ENCODE measurements around the gene AP1B1. TPM values are rescaled to one million over a fixed set of nuclear protein-coding genes. Genes with fewer than 3 reads are reported as not detected.

AP1B1 gene
- total RNA-seq, 4 donors from 2014 or later, result 63.5 to 144 (median 95.4) TPM

DNA sequence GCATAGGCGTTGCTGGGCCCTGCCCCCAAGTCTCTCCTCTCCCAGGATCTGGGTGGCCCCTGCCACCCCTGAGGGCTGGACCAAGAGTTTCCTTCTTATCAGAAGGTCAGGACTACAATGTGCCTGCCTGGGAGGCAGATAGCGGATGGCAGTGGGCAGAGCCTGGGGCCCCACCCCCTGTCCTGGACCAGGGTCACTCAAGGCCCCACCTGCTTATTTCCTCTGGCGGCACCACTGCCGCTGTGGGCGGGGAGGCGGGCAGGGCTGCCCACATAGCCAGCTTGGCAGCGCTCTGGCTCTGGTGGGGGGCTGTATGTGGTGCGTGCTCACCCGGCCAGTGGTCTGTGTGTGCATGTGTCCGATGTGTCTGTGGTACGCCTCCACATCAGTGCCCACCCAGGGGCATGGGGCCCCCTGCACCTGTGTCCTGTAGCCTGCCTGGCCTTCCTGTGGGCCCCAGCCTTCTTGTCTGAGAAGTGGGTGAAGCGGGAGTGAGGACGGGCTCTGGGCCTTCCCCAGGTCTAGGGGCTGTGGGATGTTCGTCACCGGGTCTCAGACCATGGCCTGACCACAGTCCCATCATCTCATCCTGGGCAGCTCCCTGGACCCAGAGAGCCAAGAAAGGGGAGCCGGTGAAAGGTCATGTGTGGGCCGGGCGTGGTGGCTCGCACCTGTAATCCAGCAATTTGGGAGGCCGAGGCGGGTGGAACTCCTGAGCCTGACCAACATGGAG, 78.9 kb downstream of the AP1B1 start:
- peaks cover 62 to 96% (median 69%) of the 10 kb centered on the region in 3 donors for H3K4me1 ChIP-seq

DNA sequence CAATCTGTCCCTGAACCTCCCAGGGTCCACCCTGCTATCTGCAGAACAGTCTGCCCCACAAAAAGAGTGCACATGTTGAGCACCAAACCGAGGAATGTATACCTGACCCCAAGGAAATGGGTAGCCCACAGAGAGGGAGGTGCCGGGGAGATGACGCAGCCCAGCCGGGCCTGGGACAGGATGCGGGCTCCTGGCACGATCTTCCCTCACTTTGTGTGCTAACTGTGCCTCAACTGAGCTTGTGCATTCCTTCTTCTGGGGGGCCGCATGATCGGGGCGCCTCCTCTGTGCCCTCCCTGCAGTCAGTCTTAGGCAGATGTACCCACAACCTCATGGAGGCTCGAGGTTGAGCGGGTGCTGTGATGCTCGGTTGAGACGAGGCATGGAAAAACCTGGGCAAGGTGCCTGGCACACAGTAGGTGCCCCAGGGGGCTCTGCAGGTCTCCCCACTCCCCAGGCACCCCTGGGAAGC, 79.5 kb downstream of the AP1B1 start:
- Histone ChIP-seq H3K4me1 (peaks cover 55 to 89% (median 63%) of the 10 kb centered on the region in 3 donors), H3K27me3 (peaks cover 0 to 14% (median 3%) of the 10 kb centered on the region in 4 donors), H3K4me3 (peak overlapping the region; percentile 69 to 98 (median 74)), H3K36me3 (peaks cover 0 to 9% (median 0%) of the 10 kb centered on the region in 3 donors), H3K9me3 (no peaks in the 10 kb centered on the region), H3K27ac (peak overlapping the region; percentile 88 to 96 (median 90))
- no peak for DNase-seq
- 13% methylated on average over 6 of the region's 13 CpGs; no CpG with 5 or more reads in 1 of the 2 donors for WGBS, 2 donors
- TF ChIP-seq, protein P1, sequence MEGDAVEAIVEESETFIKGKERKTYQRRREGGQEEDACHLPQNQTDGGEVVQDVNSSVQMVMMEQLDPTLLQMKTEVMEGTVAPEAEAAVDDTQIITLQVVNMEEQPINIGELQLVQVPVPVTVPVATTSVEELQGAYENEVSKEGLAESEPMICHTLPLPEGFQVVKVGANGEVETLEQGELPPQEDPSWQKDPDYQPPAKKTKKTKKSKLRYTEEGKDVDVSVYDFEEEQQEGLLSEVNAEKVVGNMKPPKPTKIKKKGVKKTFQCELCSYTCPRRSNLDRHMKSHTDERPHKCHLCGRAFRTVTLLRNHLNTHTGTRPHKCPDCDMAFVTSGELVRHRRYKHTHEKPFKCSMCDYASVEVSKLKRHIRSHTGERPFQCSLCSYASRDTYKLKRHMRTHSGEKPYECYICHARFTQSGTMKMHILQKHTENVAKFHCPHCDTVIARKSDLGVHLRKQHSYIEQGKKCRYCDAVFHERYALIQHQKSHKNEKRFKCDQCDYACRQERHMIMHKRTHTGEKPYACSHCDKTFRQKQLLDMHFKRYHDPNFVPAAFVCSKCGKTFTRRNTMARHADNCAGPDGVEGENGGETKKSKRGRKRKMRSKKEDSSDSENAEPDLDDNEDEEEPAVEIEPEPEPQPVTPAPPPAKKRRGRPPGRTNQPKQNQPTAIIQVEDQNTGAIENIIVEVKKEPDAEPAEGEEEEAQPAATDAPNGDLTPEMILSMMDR (IDR thresholded peaks at IDR 0.05), result no peak
- no peak for TF ChIP-seq POLR2A (IDR thresholded peaks at IDR 0.05)
- intact Hi-C loops (cut with DNase I), result no loop called here

More for the DNA sequence above, 78.9 kb downstream of the AP1B1 start:
- peaks cover 0 to 9% (median 0%) of the 10 kb centered on the region in 3 donors for H3K36me3 ChIP-seq
- no peak for DNase-seq
- no peaks in the 10 kb centered on the region for H3K9me3 ChIP-seq
- no CpG with 5 or more reads among the region's 21 CpGs for WGBS, 2 donors
- H3K4me3 ChIP-seq, result peak overlapping the region in 3 of 4 donors; percentile 69 to 98 (median 75)
- TF ChIP-seq POLR2A (IDR thresholded peaks at IDR 0.05), result no peak
- TF ChIP-seq, protein P1 (IDR thresholded peaks at IDR 0.05), result no peak
- intact Hi-C loops (cut with DNase I), result no loop called here
- H3K27ac ChIP-seq, result peak overlapping the region; percentile 88 to 96 (median 90)
- peaks cover 1 to 20% (median 5%) of the 10 kb centered on the region in 4 donors for H3K27me3 ChIP-seq

DNA sequence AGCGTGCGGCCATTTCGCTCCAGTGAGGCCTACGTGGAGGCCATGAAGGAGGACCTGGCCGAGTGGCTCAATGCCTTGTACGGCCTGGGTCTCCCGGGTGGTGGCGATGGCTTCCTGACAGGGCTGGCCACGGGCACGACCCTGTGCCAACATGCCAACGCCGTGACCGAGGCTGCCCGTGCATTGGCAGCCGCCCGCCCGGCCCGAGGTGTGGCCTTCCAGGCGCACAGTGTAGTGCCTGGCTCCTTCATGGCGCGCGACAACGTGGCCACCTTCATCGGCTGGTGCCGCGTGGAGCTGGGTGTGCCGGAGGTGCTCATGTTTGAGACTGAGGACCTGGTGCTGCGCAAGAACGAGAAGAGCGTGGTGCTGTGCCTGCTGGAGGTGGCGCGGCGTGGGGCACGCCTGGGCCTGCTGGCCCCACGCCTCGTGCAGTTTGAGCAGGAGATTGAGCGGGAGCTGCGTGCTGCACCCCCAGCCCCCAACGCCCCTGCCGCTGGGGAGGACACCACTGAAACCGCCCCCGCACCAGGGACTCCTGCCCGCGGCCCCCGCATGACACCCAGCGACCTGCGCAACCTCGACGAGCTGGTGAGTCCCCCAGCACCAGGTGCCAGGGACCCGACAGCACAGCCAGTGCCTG, 80.1 kb downstream of the AP1B1 start:
- Histone ChIP-seq H3K36me3 (peaks cover 0 to 9% (median 0%) of the 10 kb centered on the region in 3 donors), H3K27ac (peak overlapping the region; percentile 88 to 96 (median 90)), H3K4me3 (peak overlapping the region; percentile 69 to 98 (median 74)), H3K9me3 (no peaks in the 10 kb centered on the region), H3K4me1 (peaks cover 50 to 87% (median 61%) of the 10 kb centered on the region in 3 donors), H3K27me3 (peaks cover 0 to 8% (median 2%) of the 10 kb centered on the region in 4 donors)
- no peak for DNase-seq
- WGBS, 2 donors, result 23 to 40% methylated on average over 1 to 4 of the region's 50 CpGs
- TF ChIP-seq, protein P1 (IDR thresholded peaks at IDR 0.05), result no peak
- no peak for TF ChIP-seq POLR2A (IDR thresholded peaks at IDR 0.05)
- intact Hi-C loops (cut with DNase I), result no loop called here

DNA sequence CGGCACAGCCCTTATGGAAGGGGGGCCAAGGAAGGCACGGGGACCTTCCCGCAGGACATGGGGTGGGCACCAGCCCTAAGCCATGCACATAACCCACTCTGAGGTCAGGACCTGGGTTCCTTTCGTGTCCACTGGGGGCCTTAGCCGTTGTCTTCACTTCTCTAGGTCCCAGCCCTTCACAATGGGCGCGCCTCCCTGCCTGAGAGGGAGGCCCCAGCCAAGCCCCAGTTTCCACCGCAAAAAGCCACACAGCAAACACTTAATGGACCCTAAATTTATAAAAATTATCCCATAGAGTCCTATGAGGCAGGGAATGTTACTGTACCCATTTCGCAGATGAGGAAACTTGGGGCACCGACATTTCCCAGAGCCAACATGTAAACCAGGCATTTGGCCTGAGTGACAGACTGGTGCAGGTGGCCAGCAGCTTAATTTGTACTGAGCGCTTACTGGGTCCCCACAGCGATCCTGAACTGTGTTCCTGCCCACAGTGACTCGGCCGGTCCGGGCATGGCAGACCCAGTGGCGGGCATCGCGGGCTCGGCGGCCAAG, 80.7 kb downstream of the AP1B1 start:
- H3K27ac ChIP-seq, result peak overlapping the region; percentile 88 to 96 (median 90)
- peaks cover 0 to 2% (median 0%) of the 10 kb centered on the region in 4 donors for H3K27me3 ChIP-seq
- WGBS, 2 donors, result 33 to 61% methylated on average over 4 to 6 of the region's 20 CpGs
- peaks cover 54 to 87% (median 61%) of the 10 kb centered on the region in 3 donors for H3K4me1 ChIP-seq
- TF ChIP-seq, protein P1 (IDR thresholded peaks at IDR 0.05), result no peak
- TF ChIP-seq POLR2A (IDR thresholded peaks at IDR 0.05), result no peak
- intact Hi-C loops (cut with DNase I), result no loop called here
- no peak for DNase-seq
- peak overlapping the region; percentile 69 to 98 (median 74) for H3K4me3 ChIP-seq
- H3K36me3 ChIP-seq, result peaks cover 0 to 9% (median 0%) of the 10 kb centered on the region in 3 donors
- H3K9me3 ChIP-seq, result no peaks in the 10 kb centered on the region

Data from esophagus squamous epithelium (tissue), 5 donors.